ENCODE measurements around the gene NFKBIE. TPM values are rescaled to one million over a fixed set of nuclear protein-coding genes. Genes with fewer than 3 reads are reported as not detected.

NFKBIE gene
- total and polyA plus RNA-seq, 2 of the 13 experiments (the other 11 are each of a cell fraction or from before 2014, with no cell fraction given): 6.7 to 14.5 TPM

- TF ChIP-seq ZNF318 (CRISPR knock-in tag; IDR thresholded peaks at IDR 0.05): no peak
- TF ChIP-seq ZNF552 (CRISPR knock-in tag; IDR thresholded peaks at IDR 0.05; ENCODE audit: borderline replicate concordance): no peak
Measured at GRCh38 chr6:44235269-44235668, 30.1 kb downstream of the NFKBIE start (continued).

Measured in HepG2 (cell line).